GM23338 (cell line): ENCODE measurements around the gene WWOX.

ENCODE experiments used
- CREB1 ChIP-seq: fragments of 250-450 bp; sonication (Bioruptor Pico); IDR thresholded peaks from 2 replicates; pipeline ENCODE4 v1.5.0; 2020; ENCODE audit warnings: low read depth, mild to moderate bottlenecking, moderate library complexity
- CTCF ChIP-seq, 2 experiments: fragments of 200-600 bp in 1 of 2; sonication (generic) in 1 of 2; conservative IDR thresholded peaks; 2 replicates each; pipeline versions ENCODE4 v1.5.1 to v1.6.1; 2016 to 2017; ENCODE audit warnings: antibody characterized with exemption in 2 of 2, low read depth in 2 of 2, mild to moderate bottlenecking in 2 of 2, moderate library complexity in 1 of 2
- ETS1 ChIP-seq: IDR thresholded peaks from 2 replicates; pipeline ENCODE4 v1.6.1; 2016; ENCODE audit warnings: antibody characterized with exemption
- EZH2 ChIP-seq: fragments of 200-600 bp; sonication (generic); IDR thresholded peaks from one replicate; pipeline ENCODE4 v1.8.0; 2017; ENCODE audit warnings: antibody characterized with exemption, mild to moderate bottlenecking, low read depth; ENCODE audit not compliant: unreplicated experiment
- EZH2phosphoT487 ChIP-seq: fragments of 200-600 bp; sonication (generic); IDR thresholded peaks from one replicate; pipeline ENCODE4 v1.8.1; 2018; ENCODE audit warnings: antibody characterized with exemption; ENCODE audit not compliant: unreplicated experiment
- JUNB ChIP-seq: IDR thresholded peaks from one replicate; pipeline ENCODE4 v1.6.1; 2016; ENCODE audit warnings: antibody characterized with exemption; ENCODE audit not compliant: unreplicated experiment
- NANOG ChIP-seq: IDR thresholded peaks from 2 replicates; pipeline ENCODE4 v1.6.1; 2016; ENCODE audit warnings: antibody characterized with exemption, borderline replicate concordance
- POLR2AphosphoS5 ChIP-seq: IDR thresholded peaks from 2 replicates; pipeline ENCODE4 v1.6.1; 2016; ENCODE audit warnings: antibody characterized with exemption, low read depth
- REST ChIP-seq: IDR thresholded peaks from one replicate; pipeline ENCODE4 v1.6.1; 2018; ENCODE audit warnings: antibody characterized with exemption; ENCODE audit not compliant: unreplicated experiment
- STAT1 ChIP-seq: IDR thresholded peaks from one replicate; pipeline ENCODE4 v1.6.1; 2016; ENCODE audit warnings: antibody characterized with exemption; ENCODE audit not compliant: unreplicated experiment
- ZNF114 ChIP-seq: fragments of 250-450 bp; sonication (Bioruptor Pico); IDR thresholded peaks from 2 replicates; pipeline ENCODE4 v1.5.0; 2020; ENCODE audit warnings: mild to moderate bottlenecking, moderate library complexity
- ZNF462 ChIP-seq: fragments of 250-450 bp; sonication (Bioruptor Pico); IDR thresholded peaks from 2 replicates; pipeline ENCODE4 v1.5.0; 2020; ENCODE audit warnings: mild to moderate bottlenecking, moderate library complexity

GRCh38 chr16:78715673-78716072 is 616.2 kb downstream of the WWOX start:
- TF ChIP-seq EZH2 (no peak), CTCF (conservative IDR thresholded peaks at IDR 0.05; ENCODE audit: low read depth in 2 of 2) (no peak), POLR2AphosphoS5 (no peak), EZH2phosphoT487 (no peak), ETS1 (no peak), REST (no peak), JUNB (no peak), STAT1 (no peak), ZNF114 (no peak), ZNF462 (no peak), NANOG (no peak), CREB1 (no peak)
